ENCODE results near the gene PHRF1.

Gene PHRF1

DNA sequence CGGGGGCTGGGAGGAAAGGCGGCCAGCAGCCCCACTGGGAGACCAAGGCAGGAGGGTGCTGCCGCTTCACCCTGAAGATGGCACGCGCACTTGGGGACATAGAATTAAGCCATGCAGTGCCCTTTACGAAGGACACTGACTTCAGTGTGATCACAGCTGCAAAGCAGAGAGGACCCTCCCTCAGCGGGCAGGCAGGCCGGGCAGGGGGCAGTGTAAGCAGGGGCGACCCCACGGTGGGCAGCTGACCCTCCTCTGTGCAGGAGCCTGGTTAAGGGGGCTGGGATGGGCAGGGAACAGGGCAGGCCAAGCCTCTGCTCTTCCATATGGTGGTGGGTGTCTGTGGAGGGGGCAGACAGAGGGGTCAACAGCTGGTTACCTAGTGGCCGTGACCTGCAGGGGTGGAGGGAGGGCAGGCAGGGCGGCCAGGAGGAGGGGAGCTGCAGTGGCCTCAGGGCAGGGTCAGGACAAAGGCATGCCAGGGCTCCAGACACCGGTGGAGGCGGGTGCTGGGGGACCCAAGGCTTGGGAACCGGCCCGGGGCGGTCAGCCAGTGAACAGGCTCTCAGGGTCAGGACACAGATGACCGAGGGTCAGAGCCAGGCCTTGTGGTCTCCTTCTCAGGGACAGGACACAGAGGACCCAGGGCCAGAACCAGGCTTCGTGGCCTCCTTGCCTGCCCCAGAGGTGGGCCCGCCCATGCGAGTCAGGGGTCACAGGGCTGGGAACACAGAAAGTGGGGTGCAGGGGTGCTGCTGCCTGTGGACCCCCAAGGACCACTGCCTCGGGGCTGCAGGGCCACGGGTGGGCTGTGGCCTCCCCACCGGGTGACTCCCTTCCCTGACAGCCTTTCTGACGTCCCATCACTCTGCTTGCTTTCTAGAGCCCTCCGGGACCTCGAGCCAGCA lies 22.9 kb upstream of the PHRF1 start:
- no peak overlapping the region for H3K4me3 ChIP-seq (ENCODE audit: low read depth, low read length)
- TF ChIP-seq CTCF (IDR thresholded peaks at IDR 0.05; ENCODE audit: low read depth, low read length): no peak

DNA sequence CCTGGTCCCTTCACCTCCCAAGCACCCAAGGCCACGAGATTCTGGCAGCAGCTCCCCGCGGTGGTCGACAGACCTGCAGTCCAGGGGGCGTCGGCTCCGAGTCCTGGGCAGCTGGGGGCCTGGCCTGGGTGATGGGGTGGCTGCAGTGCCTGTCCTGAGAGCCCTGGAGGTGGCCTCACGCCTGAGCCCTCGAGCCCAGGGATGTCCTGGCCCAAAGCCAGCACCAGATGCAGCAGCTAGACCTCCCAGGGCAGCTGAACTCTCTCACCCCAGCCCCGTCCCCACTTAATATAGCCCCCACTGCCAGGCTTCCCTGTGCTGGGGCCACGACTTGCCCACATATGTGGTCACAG lies 22.3 kb upstream of the PHRF1 start:
- H3K4me3 ChIP-seq (ENCODE audit: low read depth, low read length): no peak overlapping the region
- no peak for TF ChIP-seq CTCF (IDR thresholded peaks at IDR 0.05; ENCODE audit: low read depth, low read length)

DNA sequence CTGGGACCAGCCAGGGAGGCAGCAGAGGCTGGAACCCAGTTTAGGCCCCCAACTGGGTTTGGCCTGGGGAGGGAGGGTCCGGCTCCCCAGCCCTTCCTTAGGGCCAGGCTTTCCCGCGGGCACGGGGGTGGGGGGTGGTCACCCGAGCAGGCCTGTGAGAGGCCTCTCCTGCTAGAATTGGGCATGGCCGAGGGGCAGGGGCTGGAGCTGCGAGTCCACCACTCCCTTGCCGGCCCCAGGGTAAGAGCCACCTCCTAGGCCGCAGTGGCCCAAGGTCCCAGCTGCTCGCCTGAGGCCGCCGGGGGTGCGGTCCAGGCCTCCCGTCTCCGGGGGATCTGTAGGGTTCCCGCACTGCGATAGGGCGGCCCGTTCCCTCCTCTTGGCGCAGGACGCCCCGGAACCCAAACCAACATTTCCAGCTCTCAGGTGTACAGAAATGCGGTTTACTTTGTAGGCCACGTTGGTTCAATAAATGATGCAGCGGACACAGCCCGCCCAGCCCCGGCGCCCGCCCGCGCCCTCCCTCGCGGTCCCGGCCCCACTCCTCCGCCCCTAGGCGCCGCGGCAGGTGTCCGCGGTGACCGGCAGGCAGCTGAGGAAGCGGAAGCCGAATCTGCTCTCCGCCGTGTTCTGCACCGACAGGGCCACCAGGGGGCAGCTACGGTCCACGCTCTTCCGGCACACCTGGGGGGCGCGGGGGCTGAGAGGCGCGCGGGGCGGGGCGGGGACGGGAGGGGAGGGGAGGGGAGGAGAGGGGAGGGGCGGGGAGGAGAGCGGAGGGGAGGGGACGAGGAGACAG lies 21.6 kb upstream of the PHRF1 start:
- H3K4me3 ChIP-seq (ENCODE audit: low read depth, low read length): no peak overlapping the region

GRCh38 chr11:555227-555779 lies 21.0 kb upstream of the PHRF1 start:
- no peak overlapping the region for H3K4me3 ChIP-seq (ENCODE audit: low read depth, low read length)
- no peak for TF ChIP-seq CTCF (IDR thresholded peaks at IDR 0.05; ENCODE audit: low read depth, low read length)

More for the DNA sequence above, 21.6 kb upstream of the PHRF1 start:
- TF ChIP-seq CTCF (IDR thresholded peaks at IDR 0.05; ENCODE audit: low read depth, low read length): no peak

- H3K4me3 ChIP-seq (ENCODE audit: low read depth, low read length): no peak overlapping the region
Observed at GRCh38 chr11:555780-556661, 20.2 kb upstream of the PHRF1 start.

More at GRCh38 chr11:555780-556661, 20.2 kb upstream of the PHRF1 start:
- no peak for TF ChIP-seq CTCF (IDR thresholded peaks at IDR 0.05; ENCODE audit: low read depth, low read length)

Measured in WI38 (cell line).